Stimulated activated CD8-positive, alpha-beta memory T cell treated with anti-CD3 and anti-CD28 coated beads, Interleukin-2, amount 100 ng/mL, for 48 hours (primary cell): ENCODE measurements around the gene SYNDIG1L.

Experiments
- DNase-seq, 2 donors: peaks; one replicate each; pipeline ENCODE4 v3.0.0-alpha.2; 2020; ENCODE audit warnings: low read depth in 2 of 2

The SYNDIG1L gene

GRCh38 chr14:74429221-74429691 is 3.2 kb upstream of the SYNDIG1L start:
- DNase-seq = no peak

- no peak for DNase-seq
These were observed 1.6 kb upstream of the SYNDIG1L start for GRCh38 chr14:74427651-74428050.

GRCh38 chr14:74425525-74426201 is 347 bp downstream of the SYNDIG1L start:
- DNase-seq = peak; percentile 30 to 38

GRCh38 chr14:74424606-74425005 is 1.4 kb downstream of the SYNDIG1L start:
- DNase-seq = no peak

DNA sequence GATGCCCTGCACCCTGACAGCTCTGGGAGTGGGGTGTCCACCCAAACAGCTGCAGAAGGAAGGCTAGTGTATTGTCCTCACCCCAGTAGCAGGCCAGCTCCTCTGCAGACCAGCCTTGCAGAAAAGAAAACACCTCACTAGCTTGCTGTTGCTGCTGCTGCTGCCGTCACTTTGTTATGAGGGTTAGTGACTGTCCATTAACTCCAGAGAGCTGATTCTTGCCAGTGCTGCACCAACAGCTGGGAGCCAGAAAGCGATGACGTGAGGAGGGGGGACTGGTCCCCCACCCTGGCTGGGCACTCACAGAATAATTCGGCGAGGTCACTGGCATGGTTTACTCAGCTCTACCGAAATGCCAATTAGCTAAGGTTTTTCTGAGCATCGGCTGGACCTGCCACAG is 2.8 kb downstream of the SYNDIG1L start:
- no peak for DNase-seq

GRCh38 chr14:74421981-74422380 is 4.0 kb downstream of the SYNDIG1L start:
- DNase-seq = no peak

DNA sequence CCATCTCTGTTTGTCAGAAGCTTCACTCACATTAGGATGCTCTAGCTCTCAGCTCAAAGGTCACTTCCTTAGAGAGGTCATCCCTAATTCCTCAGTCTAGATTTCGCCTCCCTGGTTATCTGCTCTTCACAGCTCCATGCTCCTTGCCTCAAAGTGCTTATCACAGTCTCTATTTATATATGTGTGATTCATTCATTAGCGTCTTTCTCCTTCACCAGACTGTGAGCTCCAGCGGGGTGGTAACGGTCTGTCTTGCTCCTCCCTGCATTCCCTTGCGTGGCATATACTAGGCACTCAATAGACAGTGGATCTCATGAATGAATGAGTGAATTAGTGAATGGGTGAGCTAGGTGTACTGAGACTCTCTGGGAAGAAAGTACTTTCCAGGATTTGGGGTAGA is 6.9 kb downstream of the SYNDIG1L start:
- DNase-seq = no peak

GRCh38 chr14:74418031-74418430 is 8.0 kb downstream of the SYNDIG1L start:
- no peak for DNase-seq

- DNase-seq = no peak
These were observed 8.4 kb downstream of the SYNDIG1L start for GRCh38 chr14:74417611-74418010.

DNA sequence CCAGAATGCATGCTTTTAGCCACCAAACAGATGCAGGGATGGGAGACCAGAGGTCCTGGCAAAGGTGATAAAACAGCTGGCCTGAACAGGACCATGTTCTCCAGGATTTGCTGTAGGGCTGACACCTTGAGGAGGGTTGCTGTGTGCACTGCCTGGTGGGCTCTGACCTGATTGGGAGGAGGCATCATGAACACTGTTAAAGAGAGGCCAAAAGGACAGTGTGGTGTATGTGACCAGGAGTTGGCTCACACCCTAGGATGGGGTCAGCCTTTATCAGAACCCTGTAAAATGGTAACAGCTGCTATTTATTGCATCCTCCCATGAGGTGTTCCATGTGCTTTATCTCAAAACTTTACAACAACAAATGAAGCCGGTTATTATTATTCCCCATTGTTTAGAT is 8.8 kb downstream of the SYNDIG1L start:
- no peak for DNase-seq

DNA sequence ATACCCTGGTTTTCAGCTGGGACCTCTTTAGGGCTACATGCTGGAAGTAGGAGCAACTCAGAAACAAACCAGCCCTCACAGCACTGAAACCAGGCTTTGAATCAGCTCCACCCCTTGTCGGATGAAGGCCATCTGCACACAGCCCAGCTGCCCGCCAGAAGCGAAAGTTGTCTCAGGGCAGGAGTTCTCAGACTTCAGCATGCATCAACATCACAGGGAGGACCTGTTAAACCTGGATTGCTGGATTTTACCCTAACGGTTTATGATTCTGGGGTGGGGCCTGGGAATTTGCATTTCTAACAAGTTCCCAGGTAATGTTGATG is 10.9 kb downstream of the SYNDIG1L start:
- DNase-seq = no peak

DNA sequence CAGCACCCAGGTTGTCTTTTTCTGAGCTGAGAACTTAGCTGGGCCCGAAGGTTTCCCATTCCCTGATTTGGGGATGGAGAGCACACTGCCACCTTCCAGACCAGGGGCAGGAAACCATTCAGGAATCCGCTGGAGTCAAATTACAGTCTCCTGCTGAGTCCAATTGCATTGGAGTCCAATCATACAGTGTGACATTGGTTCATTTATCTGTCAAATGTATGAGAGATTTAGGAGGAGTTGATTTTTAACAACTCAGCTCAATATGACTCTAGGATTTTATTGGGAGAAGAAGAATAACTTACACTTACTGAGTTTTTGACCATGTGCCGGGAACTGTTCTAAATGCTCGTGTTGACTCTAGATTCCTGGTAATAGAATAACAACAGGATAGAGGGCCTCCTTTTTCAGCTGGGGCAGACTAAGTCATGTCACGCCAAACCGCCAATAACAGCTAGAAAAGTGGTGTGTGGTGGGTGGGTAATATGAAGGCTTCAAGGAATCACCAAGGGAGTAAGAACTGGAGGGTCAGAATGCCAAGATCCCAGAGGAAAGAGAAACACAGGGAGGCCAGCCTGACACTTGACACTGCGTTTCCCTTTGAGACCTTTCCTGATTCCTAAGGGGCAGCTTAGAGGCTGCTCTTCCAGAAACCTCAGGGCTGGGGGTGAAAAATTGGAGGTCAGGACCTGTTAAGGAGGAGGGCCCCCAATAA is 11.5 kb downstream of the SYNDIG1L start:
- no peak for DNase-seq

DNA sequence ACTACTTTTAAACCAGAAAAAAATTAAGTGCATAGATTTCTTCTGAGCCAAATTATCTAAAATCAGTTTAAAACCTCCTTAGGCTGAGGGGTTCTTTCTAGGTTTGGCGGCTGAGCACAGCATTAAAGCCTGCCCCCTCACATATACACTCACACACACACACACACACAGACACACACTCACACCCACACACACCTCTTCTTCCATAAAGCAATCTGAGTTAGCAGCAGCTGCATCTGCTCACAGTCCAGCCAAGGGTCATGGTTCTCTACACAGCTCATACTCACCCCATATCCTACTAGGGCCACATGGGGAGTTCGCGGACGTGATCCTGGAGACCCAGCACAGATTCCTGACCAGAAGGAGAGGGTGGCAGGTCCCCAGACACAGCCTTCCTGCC is 12.4 kb downstream of the SYNDIG1L start:
- no peak for DNase-seq

DNA sequence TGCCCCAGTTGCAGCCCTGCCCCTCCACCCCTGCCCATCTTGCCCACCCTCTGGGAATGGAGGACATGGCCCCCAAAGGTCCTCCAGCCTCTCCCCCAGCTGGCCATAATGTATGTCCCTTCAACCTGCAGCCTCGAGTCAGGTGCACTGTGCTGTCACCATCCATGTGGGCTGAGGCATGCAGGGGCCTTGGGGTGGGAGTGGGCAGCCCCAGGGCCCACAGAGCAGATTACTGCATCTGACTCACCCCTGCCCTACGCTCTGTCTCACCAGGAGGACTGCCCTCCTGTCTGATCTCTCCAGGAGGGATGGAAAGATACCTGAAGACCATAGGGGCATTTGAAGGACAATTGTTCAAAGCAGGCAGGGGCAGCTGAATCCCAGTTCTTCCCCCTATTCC is 13.3 kb downstream of the SYNDIG1L start:
- DNase-seq = no peak

DNA sequence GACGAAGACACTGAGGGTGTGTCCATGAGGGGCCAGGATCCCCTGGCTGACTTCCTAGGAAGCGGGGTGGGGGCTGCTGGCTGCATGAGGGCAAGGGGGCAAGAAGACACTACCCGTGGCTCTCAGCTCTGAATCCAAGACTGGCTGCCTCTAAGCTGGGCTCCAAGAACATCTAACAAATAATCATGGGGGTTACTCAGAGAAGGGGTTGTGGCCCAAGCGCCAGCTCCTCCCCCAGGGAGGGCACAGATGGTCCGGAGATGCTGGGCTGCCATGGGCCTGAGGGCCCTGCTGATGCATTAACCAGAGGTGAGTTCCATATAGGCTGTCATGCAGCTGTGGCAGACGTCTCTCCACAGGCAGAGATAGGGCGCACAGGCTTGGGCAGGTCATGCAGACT is 14.3 kb downstream of the SYNDIG1L start:
- DNase-seq = no peak

GRCh38 chr14:74409441-74409840 is 16.6 kb downstream of the SYNDIG1L start:
- no peak for DNase-seq

DNA sequence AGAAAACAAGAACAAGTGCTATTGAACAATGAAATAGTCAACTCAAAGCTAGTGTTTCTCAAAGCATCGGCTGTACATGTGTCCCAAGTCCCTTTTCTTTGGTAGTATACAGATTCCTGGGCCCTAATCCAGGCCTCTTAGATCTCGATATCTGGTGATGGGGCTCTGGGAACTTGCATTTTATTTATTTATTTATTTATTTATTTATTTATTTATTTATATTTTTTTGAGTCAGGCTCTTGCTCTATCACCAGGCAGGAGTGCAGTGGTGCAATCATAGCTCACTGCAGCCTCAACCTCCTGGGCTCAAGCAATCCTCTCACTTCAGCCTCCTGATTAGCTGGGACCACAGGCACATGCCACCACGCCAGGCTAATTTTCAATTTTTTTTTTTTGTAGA is 17.1 kb downstream of the SYNDIG1L start:
- no peak for DNase-seq

DNA sequence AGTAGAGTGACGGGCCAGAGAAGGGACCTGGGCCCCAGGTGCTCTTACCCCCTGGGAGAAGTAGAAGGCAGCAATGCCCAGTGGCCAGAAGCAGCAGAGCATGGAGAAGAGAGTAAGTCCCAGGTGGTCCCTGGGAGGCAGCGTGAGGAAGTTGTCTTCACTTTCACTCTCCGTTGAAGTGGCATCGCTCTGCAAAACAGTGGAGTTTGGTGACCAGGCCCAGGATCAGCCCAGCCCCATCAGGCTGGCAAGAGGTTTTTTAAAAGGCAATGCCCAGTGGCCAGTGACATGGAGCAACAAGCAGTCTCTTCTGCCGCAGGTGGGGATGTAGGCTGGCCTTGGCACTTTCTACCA is 18.2 kb downstream of the SYNDIG1L start:
- no peak for DNase-seq

DNA sequence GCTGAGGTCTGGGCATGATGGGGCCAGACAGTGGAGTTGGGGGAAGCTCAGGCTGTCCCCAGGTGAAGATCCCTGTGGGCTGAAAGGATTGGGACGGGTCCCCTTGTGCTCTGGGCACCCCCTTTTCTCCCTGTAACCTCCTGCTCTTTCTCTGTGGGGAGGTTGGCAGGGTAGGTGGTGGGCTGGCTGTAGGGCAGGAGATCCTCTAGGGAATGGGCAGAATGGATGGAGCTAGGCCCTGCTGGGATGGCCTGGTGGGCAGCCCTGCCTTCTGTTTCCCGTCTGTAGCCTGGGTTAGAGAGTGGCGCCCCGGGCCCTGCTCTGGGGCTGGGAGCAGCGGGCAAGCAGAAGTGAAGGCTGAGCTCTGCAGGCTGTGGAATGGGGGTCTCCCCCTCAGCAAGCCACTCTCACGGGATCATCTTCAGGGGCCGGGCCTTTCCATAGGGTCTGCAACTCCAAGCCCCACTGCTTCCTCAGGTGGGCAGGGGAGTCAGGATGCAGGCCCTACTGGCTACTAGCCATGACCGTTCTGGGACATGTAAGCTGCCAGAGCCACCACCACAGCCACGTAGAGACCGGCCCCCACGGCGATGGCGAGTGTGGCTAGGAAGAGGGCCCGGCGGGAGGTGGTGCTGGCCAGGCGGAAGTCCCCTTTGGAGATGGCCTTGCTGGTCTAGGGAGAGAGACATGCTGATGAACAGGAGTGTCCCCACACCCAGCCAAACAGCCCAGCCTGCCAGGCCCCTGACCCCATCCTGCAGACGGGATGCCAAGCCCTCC is 18.8 kb downstream of the SYNDIG1L start:
- DNase-seq = no peak

GRCh38 chr14:74405663-74406062 is 20.3 kb downstream of the SYNDIG1L start:
- DNase-seq = no peak

DNA sequence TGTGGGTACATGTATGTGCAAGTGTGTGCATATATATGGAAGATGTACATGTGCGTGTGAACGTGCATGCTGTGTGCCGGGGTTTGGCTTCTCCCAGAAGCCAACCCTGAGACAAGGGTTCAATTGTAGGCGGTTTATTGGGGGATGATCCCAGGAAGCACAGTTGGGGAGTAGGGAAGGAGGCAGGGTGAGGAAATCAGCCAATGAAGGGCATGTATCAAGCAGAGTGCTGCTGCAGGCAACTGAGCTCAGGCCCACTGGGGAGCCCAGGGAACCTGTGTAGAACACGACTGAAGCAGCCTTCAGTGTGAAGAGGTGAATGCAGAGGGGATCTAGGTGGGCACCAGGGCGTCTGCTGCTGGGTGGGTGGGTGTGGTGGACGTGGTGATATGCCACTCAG is 21.6 kb downstream of the SYNDIG1L start:
- no peak for DNase-seq

DNA sequence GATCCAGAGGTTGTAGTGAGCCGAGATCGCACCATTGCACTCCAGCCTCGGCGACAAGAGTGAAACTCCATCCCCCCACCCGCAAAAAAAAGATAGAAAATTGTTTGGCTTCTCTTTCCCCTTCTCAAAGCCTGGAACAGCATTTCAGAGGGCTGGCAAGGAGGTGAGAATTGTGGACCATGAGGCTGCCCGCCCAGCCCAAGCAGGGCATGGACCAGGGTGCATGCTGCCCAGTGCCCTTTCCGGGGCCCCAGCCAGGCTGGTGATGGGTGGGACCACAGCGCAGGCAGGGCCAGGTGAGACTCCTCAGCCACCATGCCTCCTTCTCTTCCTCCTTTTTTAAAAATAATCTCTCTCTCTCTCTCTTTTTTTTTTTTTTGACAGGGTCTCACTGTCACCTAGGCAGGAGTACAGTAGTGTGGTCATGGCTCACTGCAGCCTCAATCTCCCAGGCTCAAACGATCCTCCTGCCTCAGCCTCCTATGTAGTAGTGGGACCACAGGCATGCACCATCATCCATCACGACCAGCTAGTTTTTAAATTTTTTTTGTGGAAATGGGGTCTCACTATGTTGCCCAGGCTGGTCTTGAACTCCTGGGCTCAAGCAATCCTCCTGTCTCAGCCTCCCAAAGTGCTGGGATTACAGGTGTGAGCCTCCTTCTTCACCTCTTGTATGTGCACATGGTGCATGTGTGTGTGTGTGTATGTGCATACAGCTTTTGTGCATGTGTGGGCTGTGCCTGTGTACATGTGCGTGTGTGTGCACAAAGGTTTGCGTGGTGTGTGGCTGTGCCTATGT is 22.2 kb downstream of the SYNDIG1L start:
- DNase-seq = no peak
